Small intestine (tissue), 7 donors: ENCODE results near the gene MAPK9. TPM values are rescaled to one million over a fixed set of nuclear protein-coding genes. Genes with fewer than 3 reads are reported as not detected.
A peak's percentile ranks its signal among the peaks of the same experiment; 100 is the strongest.

ENCODE experiments used
- DNase-seq, 2 donors: peaks; one replicate each; pipeline versions ENCODE4 v3.0.0 to v3.0.0-alpha.2; 2013
- FAIRE-seq: peaks from 2 replicates; lab custom pipeline; 2012; peaks lifted over from hg19 to GRCh38; lab: Jason Lieb, UNC
- H3K27ac ChIP-seq, 3 donors: one replicate each; pipeline ENCODE4 v1.5.1; 2013; ENCODE audit warnings: low read length in 2 of 3, mild to moderate bottlenecking in 2 of 3, control low read depth in 1 of 3, inconsistent platforms in 1 of 3, low read depth in 1 of 3, moderate library complexity in 1 of 3
- H3K27me3 ChIP-seq, 3 donors: one replicate each; pipeline ENCODE4 v1.6.1; 2013; ENCODE audit warnings: low read length in 3 of 3, inconsistent platforms in 1 of 3; ENCODE audit not compliant: control insufficient read depth in 3 of 3, insufficient read depth in 3 of 3
- H3K36me3 ChIP-seq, 3 donors: one replicate each; pipeline ENCODE4 v1.6.1; 2013; ENCODE audit warnings: low read length in 3 of 3, inconsistent platforms in 1 of 3, low read depth in 1 of 3, mild to moderate bottlenecking in 1 of 3, moderate library complexity in 1 of 3; ENCODE audit not compliant: control insufficient read depth in 3 of 3, insufficient read depth in 2 of 3
- H3K4me1 ChIP-seq, 3 donors: one replicate each; pipeline ENCODE4 v1.6.1; 2013; ENCODE audit warnings: low read length in 2 of 3, inconsistent platforms in 1 of 3, low read depth in 1 of 3, mild to moderate bottlenecking in 1 of 3, moderate library complexity in 1 of 3; ENCODE audit not compliant: control insufficient read depth in 3 of 3, insufficient read depth in 2 of 3
- H3K4me3 ChIP-seq, 3 donors: one replicate each; pipeline ENCODE4 v1.5.1; 2013; ENCODE audit warnings: low read length in 3 of 3, control low read depth in 1 of 3, inconsistent platforms in 1 of 3, low read depth in 1 of 3, mild to moderate bottlenecking in 1 of 3, moderate library complexity in 1 of 3
- H3K9me3 ChIP-seq, 2 donors: one replicate each; pipeline ENCODE4 v1.6.1; 2013; ENCODE audit warnings: low read depth in 1 of 2, low read length in 1 of 2; ENCODE audit not compliant: control insufficient read depth in 2 of 2, insufficient read depth in 1 of 2
- WGBS, 3 donors: extraction: QIAGEN DNeasy Blood & Tissue Kit; methylation state at CpG; one replicate each; pipeline ENCODE4 v1.1.7; 2013; 5-methylcytosine and 5-hydroxymethylcytosine counted together
- polyA plus RNA-seq, 4 donors: library from polyadenylated mRNA; stranded (reverse) in 3 of 4; unstranded in 1 of 4; fragments of 200-250 nt in 3 of 4; fragments of 120-200 nt in 1 of 4; gene quantifications; one replicate each; pipeline versions ENCODE4 v1.2.1 to v1.2.3, GENCODE V29; 2013
- donor health status: healthy with polysubstance abuse.
- donor health status: control.
- donor health status: control.
- donor health status: Bipolar disorder and iron deficiency.
- donor health status: healthy.

Gene MAPK9
- polyA plus RNA-seq, 4 donors, result 13.2 to 29.1 (median 16.1) TPM

GRCh38 chr5:180335614-180336233, 43.8 kb upstream of the MAPK9 start:
- peaks cover 0 to 9% (median 0%) of the 10 kb centered on the region in 3 donors for H3K27me3 ChIP-seq
- no peak overlapping the region for H3K4me3 ChIP-seq
- no peaks in the 10 kb centered on the region for H3K9me3 ChIP-seq
- H3K27ac ChIP-seq, result no peak overlapping the region
- 89 to 94% (median 89%) methylated on average over 19 of the region's 19 CpGs for WGBS, 3 donors
- H3K4me1 ChIP-seq, result no peaks in the 10 kb centered on the region
- H3K36me3 ChIP-seq, result peaks cover 0 to 2% (median 0%) of the 10 kb centered on the region in 3 donors
- FAIRE-seq (no peak), DNase-seq (no peak)

GRCh38 chr5:180334751-180335613, 43.1 kb upstream of the MAPK9 start:
- Histone ChIP-seq H3K9me3 (no peaks in the 10 kb centered on the region), H3K4me3 (no peak overlapping the region), H3K27ac (no peak overlapping the region), H3K27me3 (peaks cover 0 to 9% (median 0%) of the 10 kb centered on the region in 3 donors), H3K36me3 (peaks cover 0 to 2% (median 0%) of the 10 kb centered on the region in 3 donors), H3K4me1 (no peaks in the 10 kb centered on the region)
- 65 to 79% (median 67%) methylated on average over 15 of the region's 15 CpGs for WGBS, 3 donors
- DNase-seq (no peak), FAIRE-seq (no peak)

- WGBS, 3 donors, result 81 to 88% (median 87%) methylated on average over 6 of the region's 6 CpGs
- no peak for FAIRE-seq
Measured at GRCh38 chr5:180334176-180334575, 42.3 kb upstream of the MAPK9 start.

GRCh38 chr5:180333661-180334060, 41.8 kb upstream of the MAPK9 start:
- peaks cover 0 to 2% (median 0%) of the 10 kb centered on the region in 3 donors for H3K36me3 ChIP-seq
- WGBS, 3 donors, result 77 to 88% (median 83%) methylated on average over 3 to 4 of the region's 4 CpGs
- peaks cover 0 to 9% (median 0%) of the 10 kb centered on the region in 3 donors for H3K27me3 ChIP-seq
- no peaks in the 10 kb centered on the region for H3K9me3 ChIP-seq
- no peak for FAIRE-seq
- no peak overlapping the region for H3K4me3 ChIP-seq
- no peaks in the 10 kb centered on the region for H3K4me1 ChIP-seq
- no peak for DNase-seq
- no peak overlapping the region for H3K27ac ChIP-seq

More at GRCh38 chr5:180334176-180334575, 42.3 kb upstream of the MAPK9 start:
- Histone ChIP-seq H3K27ac (no peak overlapping the region), H3K4me1 (no peaks in the 10 kb centered on the region), H3K9me3 (no peaks in the 10 kb centered on the region), H3K27me3 (peaks cover 0 to 9% (median 0%) of the 10 kb centered on the region in 3 donors), H3K4me3 (no peak overlapping the region), H3K36me3 (peaks cover 0 to 2% (median 0%) of the 10 kb centered on the region in 3 donors)
- DNase-seq, result no peak

- no peak overlapping the region for H3K27ac ChIP-seq
Measured at GRCh38 chr5:180332861-180333260, 41.0 kb upstream of the MAPK9 start.

GRCh38 chr5:180332051-180332517, 40.2 kb upstream of the MAPK9 start:
- Histone ChIP-seq H3K9me3 (no peaks in the 10 kb centered on the region), H3K27me3 (peaks cover 0 to 9% (median 0%) of the 10 kb centered on the region in 3 donors), H3K4me1 (no peaks in the 10 kb centered on the region), H3K27ac (no peak overlapping the region), H3K36me3 (peaks cover 0 to 2% (median 0%) of the 10 kb centered on the region in 3 donors), H3K4me3 (no peak overlapping the region)
- FAIRE-seq (no peak), DNase-seq (no peak)
- WGBS, 3 donors, result 12 to 18% (median 17%) methylated on average over 13 of the region's 13 CpGs

More at GRCh38 chr5:180332861-180333260, 41.0 kb upstream of the MAPK9 start:
- Histone ChIP-seq H3K4me3 (no peak overlapping the region), H3K4me1 (no peaks in the 10 kb centered on the region), H3K9me3 (no peaks in the 10 kb centered on the region), H3K36me3 (peaks cover 0 to 2% (median 0%) of the 10 kb centered on the region in 3 donors), H3K27me3 (peaks cover 0 to 9% (median 0%) of the 10 kb centered on the region in 3 donors)
- WGBS, 3 donors, result 83 to 88% (median 85%) methylated on average over 3 of the region's 3 CpGs
- FAIRE-seq, result no peak
- no peak for DNase-seq

- no peaks in the 10 kb centered on the region for H3K4me1 ChIP-seq
- 18 to 29% (median 29%) methylated on average over 7 of the region's 7 CpGs for WGBS, 3 donors
- no peak for FAIRE-seq
Measured at GRCh38 chr5:180331647-180331950, 39.7 kb upstream of the MAPK9 start.

GRCh38 chr5:180330810-180331646, 39.1 kb upstream of the MAPK9 start:
- Histone ChIP-seq H3K4me3 (no peak overlapping the region), H3K27ac (peak overlapping the region in 1 of 3 donors; percentile 1), H3K4me1 (no peaks in the 10 kb centered on the region), H3K27me3 (peaks cover 0 to 9% (median 0%) of the 10 kb centered on the region in 3 donors), H3K9me3 (no peaks in the 10 kb centered on the region), H3K36me3 (peaks cover 0 to 4% (median 0%) of the 10 kb centered on the region in 3 donors)
- FAIRE-seq (no peak), DNase-seq (no peak)
- 56 to 63% (median 59%) methylated on average over 16 of the region's 16 CpGs for WGBS, 3 donors

More at GRCh38 chr5:180331647-180331950, 39.7 kb upstream of the MAPK9 start:
- Histone ChIP-seq H3K27ac (no peak overlapping the region), H3K27me3 (peaks cover 0 to 9% (median 0%) of the 10 kb centered on the region in 3 donors), H3K9me3 (no peaks in the 10 kb centered on the region), H3K4me3 (no peak overlapping the region), H3K36me3 (peaks cover 0 to 4% (median 0%) of the 10 kb centered on the region in 3 donors)
- no peak for DNase-seq
